Epidermal melanocyte (primary cell): ENCODE data around the gene XCR1.

Experiments used
- DNase-seq: peaks from one replicate; pipeline ENCODE4 v3.0.0; 2011; ENCODE audit warnings: low spot score; ENCODE audit not compliant: insufficient read length

XCR1 gene

GRCh38 chr3:45984331-45985312 is 42.7 kb downstream of the XCR1 start:
- peak; percentile 45 for DNase-seq

DNA sequence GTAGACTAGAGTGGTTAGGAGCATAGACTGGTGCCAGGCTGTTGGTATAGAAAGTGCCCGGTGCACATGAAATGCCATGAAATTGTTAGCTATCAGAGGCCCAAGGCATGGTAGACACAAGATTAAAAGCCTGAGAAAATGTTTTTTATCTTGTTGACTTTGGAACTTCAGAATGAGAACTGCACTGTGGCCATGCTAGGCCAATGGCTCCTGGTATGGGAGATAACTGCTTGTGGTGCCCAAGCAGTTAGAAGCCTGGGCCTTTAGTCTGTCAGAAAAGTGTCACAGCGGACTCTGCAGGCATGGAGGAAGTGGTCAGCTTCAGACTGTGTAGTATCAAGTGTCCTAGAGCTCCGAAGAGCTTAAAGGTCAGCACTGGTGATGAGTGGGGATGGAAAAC is 43.5 kb downstream of the XCR1 start:
- DNase-seq: no peak

- no peak for DNase-seq
Measured at GRCh38 chr3:45981346-45982074, 45.8 kb downstream of the XCR1 start.

DNA sequence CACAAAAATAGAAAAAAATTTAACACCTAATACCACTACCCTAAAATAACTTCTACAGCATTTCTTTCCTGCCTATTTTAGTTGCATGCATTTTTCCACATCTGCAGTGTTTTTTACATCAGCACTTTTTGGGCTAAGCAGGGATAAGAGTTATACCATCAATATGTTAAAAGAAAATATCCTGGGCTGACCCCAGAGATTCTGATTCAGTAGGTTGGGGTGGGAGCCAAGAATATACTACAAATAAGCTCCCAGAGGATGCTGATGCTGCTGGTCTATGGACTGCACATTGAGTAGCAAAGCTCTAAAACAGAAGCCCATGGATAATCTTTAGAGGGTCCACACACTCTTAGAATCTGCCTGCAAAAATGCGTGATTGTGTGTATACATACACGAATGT is 46.5 kb downstream of the XCR1 start:
- DNase-seq: no peak

DNA sequence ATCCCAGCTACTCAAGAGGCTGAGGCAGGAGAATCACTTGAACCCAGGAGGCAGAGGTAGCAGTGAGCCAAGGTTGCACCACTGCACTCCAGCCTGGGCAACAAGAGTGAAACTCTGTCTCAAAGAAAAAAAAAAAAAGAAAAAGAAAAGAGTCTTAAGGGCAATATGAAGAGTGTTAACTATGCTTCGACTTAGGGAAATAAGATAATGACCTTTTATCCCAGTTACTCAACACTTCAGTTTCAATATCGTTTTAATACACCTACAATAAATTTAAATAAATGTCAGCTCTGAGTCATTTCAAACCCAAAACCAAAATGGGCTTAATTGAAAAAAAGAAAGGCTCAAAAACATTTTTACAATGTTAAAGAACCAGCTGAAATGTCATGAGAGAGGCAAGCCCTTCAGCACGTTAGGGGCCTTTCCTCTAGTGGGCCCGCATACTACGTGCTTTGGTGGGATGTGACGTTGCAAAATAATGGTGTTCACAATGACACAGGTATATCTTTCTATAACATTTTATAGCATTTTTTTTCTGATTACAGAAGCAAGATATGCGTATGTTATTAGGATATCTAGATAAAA is 47.0 kb downstream of the XCR1 start:
- DNase-seq: no peak

DNA sequence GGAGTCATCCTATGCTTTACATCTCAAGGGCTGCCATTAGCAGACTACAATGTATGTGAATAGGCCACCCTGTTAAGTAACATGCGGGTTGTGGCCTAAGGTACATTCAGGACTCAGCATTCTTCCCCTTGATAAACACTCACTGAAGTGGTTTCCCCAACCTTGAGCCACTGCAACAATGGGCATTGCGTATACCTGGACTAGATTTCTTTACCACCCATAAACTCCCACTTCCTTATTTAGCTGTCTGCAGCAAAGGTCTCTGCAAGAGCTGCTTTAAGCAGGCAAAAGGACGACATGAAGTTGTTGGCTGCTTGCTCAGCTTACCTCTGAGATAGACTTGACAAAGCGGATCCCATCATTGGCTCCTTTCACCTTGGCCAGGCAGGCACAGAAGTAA is 47.9 kb downstream of the XCR1 start:
- no peak for DNase-seq

- DNase-seq: no peak
Measured at GRCh38 chr3:45978006-45978761, 49.1 kb downstream of the XCR1 start.

DNA sequence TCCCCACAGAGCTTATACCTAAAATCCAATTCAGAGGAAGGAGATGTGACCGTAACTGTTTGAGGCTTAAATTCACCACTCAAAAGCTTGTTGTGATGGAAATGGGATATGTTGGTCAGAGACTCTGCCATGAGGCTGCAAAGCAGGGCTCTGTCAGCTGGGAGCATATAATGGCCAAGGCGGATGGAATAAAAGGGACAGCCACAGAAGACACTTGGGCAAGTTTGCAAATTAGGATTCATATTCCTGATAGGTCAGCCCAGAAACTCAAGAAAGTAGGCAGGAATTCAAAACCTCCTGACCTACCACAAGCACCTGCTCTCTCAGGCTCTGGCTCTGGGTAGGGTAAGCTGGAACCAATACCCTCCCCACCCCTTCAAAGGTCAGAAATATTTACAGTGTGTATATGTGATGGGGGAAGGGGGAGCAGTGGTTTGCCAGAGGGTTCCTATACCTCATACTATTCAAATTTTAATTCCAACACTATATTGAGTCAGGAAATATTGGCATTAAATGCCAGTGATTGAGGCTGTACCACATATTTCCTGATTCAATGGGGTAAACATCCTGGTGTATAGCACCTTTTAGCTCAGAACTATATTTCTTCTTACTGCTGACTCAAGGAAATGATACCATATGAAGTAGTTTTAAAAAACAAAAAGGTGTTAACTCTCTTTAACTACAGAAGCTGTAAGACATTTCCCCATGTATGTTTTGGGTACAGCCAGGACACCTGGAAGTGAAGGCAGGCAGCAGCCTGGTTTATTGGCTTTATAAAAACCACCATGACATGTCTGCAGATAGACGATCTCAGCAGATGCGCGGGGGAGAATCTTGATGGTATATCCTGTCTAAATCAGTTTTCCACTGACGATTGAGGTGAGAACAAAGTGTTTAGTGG is 50.8 kb downstream of the XCR1 start:
- DNase-seq: no peak

DNA sequence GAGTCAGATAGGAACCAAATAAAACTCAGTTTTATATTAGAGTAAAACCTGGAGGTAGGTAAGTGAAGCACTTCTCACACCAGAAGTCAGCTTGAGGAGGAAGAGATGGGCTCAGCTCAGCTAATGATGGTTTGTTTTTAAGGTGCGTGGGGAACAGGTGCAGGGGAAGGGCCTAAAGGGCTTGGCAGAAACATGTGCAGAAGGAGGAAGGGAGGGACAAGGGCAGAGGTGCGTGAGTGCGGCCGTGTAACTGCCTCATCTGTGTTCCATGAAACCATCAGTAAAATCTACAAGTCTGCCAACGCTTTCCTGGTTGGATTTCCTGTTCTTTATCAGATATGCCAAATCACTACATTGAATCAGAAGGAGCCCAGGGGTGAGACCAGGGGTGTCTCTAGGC is 51.6 kb downstream of the XCR1 start:
- DNase-seq: no peak

GRCh38 chr3:45974686-45975085 is 52.6 kb downstream of the XCR1 start:
- no peak for DNase-seq

- no peak for DNase-seq
Measured at GRCh38 chr3:45972534-45973402, 54.5 kb downstream of the XCR1 start.

GRCh38 chr3:45969953-45970352 is 57.3 kb downstream of the XCR1 start:
- DNase-seq: no peak

DNA sequence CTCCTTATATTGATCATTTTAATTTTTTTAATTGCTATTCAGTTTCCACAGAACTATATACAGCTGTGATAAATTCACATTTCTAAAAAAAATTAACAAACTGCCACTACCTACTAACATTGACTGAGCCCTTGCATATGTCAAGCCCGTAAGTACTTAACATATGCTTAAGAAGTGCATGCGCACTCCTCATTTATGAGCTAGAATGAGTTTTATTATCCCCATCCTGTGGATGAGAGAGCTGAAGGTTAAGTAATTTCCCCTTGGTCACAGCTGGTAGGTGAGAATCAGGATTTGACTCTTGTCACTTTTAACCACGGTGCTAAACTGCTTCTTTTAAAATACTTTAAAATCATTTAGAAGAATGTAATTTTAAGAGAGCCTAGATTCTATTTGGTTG is 58.2 kb downstream of the XCR1 start:
- no peak for DNase-seq

GRCh38 chr3:45968706-45969105 is 58.6 kb downstream of the XCR1 start:
- DNase-seq: no peak

DNA sequence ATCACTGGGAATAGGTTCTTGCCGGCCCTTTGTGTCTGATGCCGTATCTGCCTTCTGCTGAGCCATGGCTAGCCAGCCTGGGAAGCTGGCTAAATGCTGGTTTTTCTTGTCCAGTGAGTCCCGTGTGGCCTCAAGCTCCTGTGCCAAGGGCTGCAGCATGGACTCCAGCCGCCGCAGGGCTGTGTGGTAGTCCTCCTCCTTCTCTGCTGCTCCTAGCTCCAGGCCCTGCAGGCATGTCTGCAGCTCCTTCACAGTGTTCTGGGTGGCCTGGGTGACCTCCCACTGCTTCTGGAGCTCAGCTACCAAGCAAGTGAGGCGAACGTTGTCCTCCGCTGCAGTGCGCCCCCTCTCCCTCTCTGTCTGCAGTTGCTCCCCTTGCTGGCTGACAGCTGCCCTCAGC is 59.1 kb downstream of the XCR1 start:
- no peak for DNase-seq

DNA sequence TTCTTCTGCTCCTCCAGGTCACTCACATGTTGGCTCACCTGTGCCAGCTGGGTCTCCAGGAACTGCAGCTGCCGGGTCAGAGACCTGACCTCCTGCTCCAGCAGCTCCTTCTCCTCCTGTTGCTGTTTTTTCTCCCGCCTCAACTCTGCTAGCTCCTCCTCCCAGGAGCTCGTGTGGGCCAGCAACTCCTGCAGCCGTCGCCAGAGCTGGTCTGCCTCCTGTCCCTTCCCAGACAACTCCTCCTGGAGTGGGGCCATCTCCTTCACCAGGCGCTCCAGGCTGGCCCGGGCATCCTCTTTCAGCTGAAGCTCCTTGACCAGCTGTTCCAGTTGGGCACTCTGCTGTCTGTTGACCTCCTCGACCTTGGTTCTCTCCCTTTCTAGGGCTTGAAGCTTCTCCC is 59.6 kb downstream of the XCR1 start:
- no peak for DNase-seq
